BLaER1 treated with 17β-estradiol and CSF1 and Interleukin-3, amounts not matched to agents 10 nM and 100 nM (cell line): ENCODE measurements around the gene FABP7.

Experiments
- H3K27ac ChIP-seq, 11 experiments: shearing (Covaris generic); formaldehyde crosslinking; 2 replicates each; pipeline ENCODE4 v1.8.1; 2022
- H3K27me3 ChIP-seq, 11 experiments: shearing (Covaris generic); formaldehyde crosslinking; 2 replicates each; pipeline ENCODE4 v1.8.1; 2022
- H3K36me3 ChIP-seq, 11 experiments: shearing (Covaris generic); formaldehyde crosslinking; 2 replicates each; pipeline ENCODE4 v1.8.1; 2022
- H3K4me1 ChIP-seq, 10 experiments: shearing (Covaris generic); formaldehyde crosslinking; 2 replicates each; pipeline ENCODE4 v1.8.1; 2022
- H3K4me2 ChIP-seq, 11 experiments: shearing (Covaris generic); formaldehyde crosslinking; 2 replicates each; pipeline ENCODE4 v1.8.1; 2022
- H3K4me3 ChIP-seq, 10 experiments: shearing (Covaris generic); formaldehyde crosslinking; 2 replicates each; pipeline ENCODE4 v1.8.1; 2022
- H3K9ac ChIP-seq, 11 experiments: shearing (Covaris generic); formaldehyde crosslinking; 2 replicates each; pipeline ENCODE4 v1.8.1; 2022
- H3K9me3 ChIP-seq, 11 experiments: shearing (Covaris generic); formaldehyde crosslinking; replicated peaks in 1 of 11; 2 replicates each; pipeline ENCODE4 v1.8.1; 2022
- H4K20me1 ChIP-seq, 11 experiments: shearing (Covaris generic); formaldehyde crosslinking; 2 replicates each; pipeline ENCODE4 v1.8.1; 2022
- Cebpa-rat ChIP-seq, 11 experiments: shearing (Covaris generic); IDR thresholded peaks; 2 replicates each; pipeline ENCODE4 v1.8.1; 2022

FABP7 gene

GRCh38 chr6:122755901-122756300 is 23.6 kb upstream of the FABP7 start:
- H3K36me3 ChIP-seq: no peaks in the 10 kb centered on the region
- no peak overlapping the region for H3K4me3 ChIP-seq
- H3K4me1 ChIP-seq: peaks cover 0 to 45% (median 8%) of the 10 kb centered on the region in 10 experiments; a peak in 11 of 20 replicates
- no peak overlapping the region for H3K27ac ChIP-seq
- no peaks in the 10 kb centered on the region for H3K27me3 ChIP-seq
- no peaks in the 10 kb centered on the region for H3K9me3 ChIP-seq
- no peak overlapping the region for H3K4me2 ChIP-seq
- no peaks in the 10 kb centered on the region for H4K20me1 ChIP-seq
- H3K9ac ChIP-seq: no peak overlapping the region
- no peak for TF ChIP-seq Cebpa-rat (IDR thresholded peaks at IDR 0.05)

GRCh38 chr6:122758927-122759334 is 20.6 kb upstream of the FABP7 start:
- H3K4me3 ChIP-seq: no peak overlapping the region
- H3K36me3 ChIP-seq: no peaks in the 10 kb centered on the region
- no peaks in the 10 kb centered on the region for H3K27me3 ChIP-seq
- no peak for TF ChIP-seq Cebpa-rat (IDR thresholded peaks at IDR 0.05)
- H3K9me3 ChIP-seq: no peaks in the 10 kb centered on the region
- peak overlapping the region in 2 of 11 experiments; percentile 3 to 42; a peak in 1 of 22 replicates for H3K4me2 ChIP-seq
- H3K4me1 ChIP-seq: peaks cover 0 to 20% (median 0%) of the 10 kb centered on the region in 10 experiments; a peak in 3 of 20 replicates
- H3K27ac ChIP-seq: peak overlapping the region in 3 of 11 experiments; percentile 30 to 62 (median 42); a peak in 4 of 22 replicates
- H4K20me1 ChIP-seq: no peaks in the 10 kb centered on the region
- H3K9ac ChIP-seq: no peak overlapping the region

- H3K4me3 ChIP-seq: no peak overlapping the region
- H3K9me3 ChIP-seq: no peaks in the 10 kb centered on the region
- peaks cover 0 to 14% (median 0%) of the 10 kb centered on the region in 10 experiments; a peak in 3 of 20 replicates for H3K4me1 ChIP-seq
- H4K20me1 ChIP-seq: no peaks in the 10 kb centered on the region
- no peak for TF ChIP-seq Cebpa-rat (IDR thresholded peaks at IDR 0.05)
- H3K36me3 ChIP-seq: no peaks in the 10 kb centered on the region
- no peak overlapping the region for H3K4me2 ChIP-seq
- peak overlapping the region in 1 of 11 experiments; percentile 62; a peak in 2 of 22 replicates for H3K27ac ChIP-seq
- H3K27me3 ChIP-seq: no peaks in the 10 kb centered on the region
- no peak overlapping the region for H3K9ac ChIP-seq
Observed at GRCh38 chr6:122760330-122760729, 19.2 kb upstream of the FABP7 start.

- no peaks in the 10 kb centered on the region for H3K9me3 ChIP-seq
- H3K9ac ChIP-seq: no peak overlapping the region
- peaks cover 0 to 12% (median 0%) of the 10 kb centered on the region in 10 experiments; a peak in 4 of 20 replicates for H3K4me1 ChIP-seq
- H3K27ac ChIP-seq: no peak overlapping the region
- no peaks in the 10 kb centered on the region for H3K27me3 ChIP-seq
- no peak overlapping the region for H3K4me3 ChIP-seq
- no peaks in the 10 kb centered on the region for H3K36me3 ChIP-seq
- H3K4me2 ChIP-seq: no peak overlapping the region
- no peak for TF ChIP-seq Cebpa-rat (IDR thresholded peaks at IDR 0.05)
- no peaks in the 10 kb centered on the region for H4K20me1 ChIP-seq
Observed at GRCh38 chr6:122766256-122766655, 13.3 kb upstream of the FABP7 start.

- H3K4me2 ChIP-seq: peak overlapping the region in 2 of 11 experiments; percentile 27 to 44; a peak in 4 of 22 replicates
Observed at GRCh38 chr6:122770835-122771601, 8.5 kb upstream of the FABP7 start.

GRCh38 chr6:122772724-122773415 is 6.6 kb upstream of the FABP7 start:
- H3K27me3 ChIP-seq: no peaks in the 10 kb centered on the region
- H3K9me3 ChIP-seq: no peaks in the 10 kb centered on the region
- H3K27ac ChIP-seq: no peak overlapping the region
- no peak overlapping the region for H3K9ac ChIP-seq
- no peak overlapping the region for H3K4me3 ChIP-seq
- H3K4me1 ChIP-seq: peaks cover 0 to 15% (median 0%) of the 10 kb centered on the region in 10 experiments; a peak in 4 of 20 replicates
- H3K4me2 ChIP-seq: no peak overlapping the region
- H4K20me1 ChIP-seq: no peaks in the 10 kb centered on the region
- no peaks in the 10 kb centered on the region for H3K36me3 ChIP-seq
- TF ChIP-seq Cebpa-rat (IDR thresholded peaks at IDR 0.05): no peak

More at GRCh38 chr6:122770835-122771601, 8.5 kb upstream of the FABP7 start:
- Histone ChIP-seq H3K27me3 (no peaks in the 10 kb centered on the region), H3K4me3 (no peak overlapping the region), H3K4me1 (peaks cover 0 to 15% (median 0%) of the 10 kb centered on the region in 10 experiments; a peak in 4 of 20 replicates), H4K20me1 (no peaks in the 10 kb centered on the region), H3K9ac (no peak overlapping the region), H3K27ac (peak overlapping the region in 1 of 11 experiments; percentile 19; a peak in 2 of 22 replicates), H3K36me3 (no peaks in the 10 kb centered on the region), H3K9me3 (no peaks in the 10 kb centered on the region)
- peak in 1 of 11 experiments; percentile 14; a peak in 1 of 22 replicates for TF ChIP-seq Cebpa-rat (IDR thresholded peaks at IDR 0.05)

- Histone ChIP-seq H3K4me3 (no peak overlapping the region), H3K4me2 (no peak overlapping the region), H3K27me3 (no peaks in the 10 kb centered on the region), H4K20me1 (no peaks in the 10 kb centered on the region), H3K9ac (no peak overlapping the region), H3K9me3 (no peaks in the 10 kb centered on the region), H3K27ac (no peak overlapping the region), H3K4me1 (peaks cover 0 to 6% (median 0%) of the 10 kb centered on the region in 10 experiments; a peak in 4 of 20 replicates), H3K36me3 (no peaks in the 10 kb centered on the region)
- TF ChIP-seq Cebpa-rat (IDR thresholded peaks at IDR 0.05): no peak
Observed at GRCh38 chr6:122775975-122776374, 3.5 kb upstream of the FABP7 start.

GRCh38 chr6:122778302-122778701 is 1.2 kb upstream of the FABP7 start:
- Histone ChIP-seq H3K4me1 (no peaks in the 10 kb centered on the region), H3K36me3 (no peaks in the 10 kb centered on the region), H3K27ac (no peak overlapping the region), H4K20me1 (no peaks in the 10 kb centered on the region), H3K27me3 (no peaks in the 10 kb centered on the region), H3K9ac (no peak overlapping the region), H3K4me3 (no peak overlapping the region), H3K9me3 (no peaks in the 10 kb centered on the region), H3K4me2 (no peak overlapping the region)
- no peak for TF ChIP-seq Cebpa-rat (IDR thresholded peaks at IDR 0.05)

GRCh38 chr6:122778985-122779661 is 393 bp upstream of the FABP7 start:
- Histone ChIP-seq H3K9ac (no peak overlapping the region), H3K9me3 (no peaks in the 10 kb centered on the region), H4K20me1 (no peaks in the 10 kb centered on the region), H3K4me1 (no peaks in the 10 kb centered on the region), H3K27ac (no peak overlapping the region), H3K4me2 (no peak overlapping the region), H3K27me3 (no peaks in the 10 kb centered on the region), H3K36me3 (no peaks in the 10 kb centered on the region), H3K4me3 (no peak overlapping the region)
- TF ChIP-seq Cebpa-rat (IDR thresholded peaks at IDR 0.05): no peak
